WERI-Rb-1 (cell line): Measurements from ENCODE around the gene RNF151.
"Not testable (repeated sequence)": the region's sequence is repeated elsewhere in the genome, so short reads cannot be mapped to it uniquely, and the experiment has no call there.

Experiments used
- DNase-seq: peaks from one replicate; pipeline ENCODE4 v3.0.0-alpha.2; 2020
- H3K27ac ChIP-seq: fragments of 250-450 bp; sonication (Bioruptor Pico); 2 replicates; pipeline ENCODE4 v1.5.1; 2020; ENCODE audit warnings: mild to moderate bottlenecking, moderate library complexity
- H3K27me3 ChIP-seq: fragments of 250-450 bp; sonication (Bioruptor Pico); 2 replicates; pipeline ENCODE4 v1.5.1; 2021; ENCODE audit warnings: mild to moderate bottlenecking, low read depth, moderate library complexity; ENCODE audit not compliant: insufficient read depth, severe bottlenecking
- H3K36me3 ChIP-seq: fragments of 250-450 bp; sonication (Bioruptor Pico); 2 replicates; pipeline ENCODE4 v1.5.1; 2020; ENCODE audit warnings: mild to moderate bottlenecking, moderate library complexity
- H3K4me3 ChIP-seq: 2 replicates; pipeline ENCODE4 v1.5.1; 2011; ENCODE audit warnings: low read depth, mild to moderate bottlenecking, control low read depth, low read length
- H3K9me3 ChIP-seq: fragments of 250-450 bp; sonication (Bioruptor Pico); 2 replicates; pipeline ENCODE4 v1.5.1; 2021; ENCODE audit warnings: mild to moderate bottlenecking, moderate library complexity; ENCODE audit not compliant: severe bottlenecking
- CTCF ChIP-seq: IDR thresholded peaks from 2 replicates; pipeline ENCODE4 v1.5.1; 2011; ENCODE audit warnings: low read depth, mild to moderate bottlenecking, control low read depth, inconsistent platforms, low read length

Gene RNF151

GRCh38 chr16:1959269-1960039, 7.2 kb upstream of the RNF151 start, which contains the start of gene NDUFB10:
Gene NDUFB10, plus strand, starts transcription at chr16:1959538. Its CDS starts 87 bp downstream, at chr16:1959625.
- H3K27me3 ChIP-seq, result no peaks in the 10 kb centered on the region
- peak within 1 kb of the TSS; percentile 79 for H3K27ac ChIP-seq
- no peaks in the 10 kb centered on the region for H3K9me3 ChIP-seq
- peak; percentile 94 for DNase-seq
- peak within 1 kb of the TSS; percentile 67 for H3K4me3 ChIP-seq
- peaks cover 38% of the 10 kb centered on the region for H3K36me3 ChIP-seq
- TF ChIP-seq CTCF, result peak; percentile 83

GRCh38 chr16:1960665-1961630, 5.7 kb upstream of the RNF151 start:
- no peaks in the 10 kb centered on the region for H3K9me3 ChIP-seq
- DNase-seq, result peak; percentile 72
- TF ChIP-seq CTCF, result no peak
- H3K4me3 ChIP-seq, result peak overlapping the region; percentile 67
- peak overlapping the region; percentile 79 for H3K27ac ChIP-seq
- H3K27me3 ChIP-seq, result no peaks in the 10 kb centered on the region
- H3K36me3 ChIP-seq, result peaks cover 43% of the 10 kb centered on the region

- H3K27me3 ChIP-seq, result no peaks in the 10 kb centered on the region
- H3K36me3 ChIP-seq, result peaks cover 43% of the 10 kb centered on the region
- TF ChIP-seq CTCF, result no peak
- H3K4me3 ChIP-seq, result no peak overlapping the region
- no peak for DNase-seq
- H3K9me3 ChIP-seq, result no peaks in the 10 kb centered on the region
- no peak overlapping the region; the same call in 1 of the 2 replicates for H3K27ac ChIP-seq
Observed at GRCh38 chr16:1961651-1962067, 5.0 kb upstream of the RNF151 start.

- not testable (repeated sequence) for DNase-seq, H3K9me3 ChIP-seq, H3K27me3 ChIP-seq, H3K4me3 ChIP-seq
- Histone ChIP-seq H3K27ac (peak overlapping the region; percentile 92), H3K36me3 (peaks cover 43% of the 10 kb centered on the region)
Observed at GRCh38 chr16:1962161-1963153, 4.2 kb upstream of the RNF151 start.

GRCh38 chr16:1963806-1964505, 2.7 kb upstream of the RNF151 start:
- Histone ChIP-seq H3K36me3 (peaks cover 43% of the 10 kb centered on the region), H3K27me3 (no peaks in the 10 kb centered on the region), H3K4me3 (peak overlapping the region; percentile 82), H3K9me3 (no peaks in the 10 kb centered on the region), H3K27ac (peak overlapping the region; percentile 92)
- no peak for DNase-seq
- peak; percentile 35; the same call in 1 of the 2 replicates for TF ChIP-seq CTCF
